GM18873 (cell line): ENCODE results near the gene TMEM259.

Experiments
- ATAC-seq: cut with Tn5 transposase; IDR thresholded peaks from one replicate; pipeline ENCODE4 v1.9.1; 2021; ENCODE audit warnings: mild to moderate bottlenecking, moderate library complexity, moderate number of reproducible peaks; ENCODE audit not compliant: unreplicated experiment, low FRiP score

Gene TMEM259

DNA sequence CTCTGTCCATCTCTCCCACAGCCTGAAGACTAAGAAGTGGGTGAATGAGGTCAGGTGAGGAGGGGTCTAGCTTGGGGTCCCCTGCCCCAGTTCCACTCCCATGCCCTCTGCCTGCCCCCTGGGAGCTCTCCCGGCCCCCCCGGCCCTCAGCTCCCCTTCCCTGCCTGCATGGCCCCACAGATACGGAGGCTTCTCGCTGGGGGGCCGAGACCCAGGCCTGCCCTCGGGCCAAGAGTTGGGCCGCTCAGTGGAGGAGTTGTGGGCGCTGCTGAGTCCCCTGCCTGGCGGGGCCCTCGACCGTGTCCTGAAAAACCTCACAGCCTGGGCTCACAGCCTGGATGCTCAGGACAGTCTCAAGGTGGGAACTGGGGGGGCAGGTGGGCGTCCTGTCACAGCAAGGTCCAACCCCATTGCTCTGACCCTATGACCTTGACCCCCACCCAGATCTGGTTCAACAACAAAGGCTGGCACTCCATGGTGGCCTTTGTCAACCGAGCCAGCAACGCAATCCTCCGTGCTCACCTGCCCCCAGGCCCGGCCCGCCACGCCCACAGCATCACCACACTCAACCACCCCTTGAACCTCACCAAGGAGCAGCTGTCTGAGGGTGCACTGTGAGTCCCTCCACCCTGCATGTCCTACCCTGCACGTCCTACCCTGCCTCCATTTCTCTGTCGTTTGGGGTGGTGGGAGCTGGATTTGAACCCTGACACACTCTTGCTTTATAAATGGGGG is 35.1 kb upstream of the TMEM259 start:
- no peak for ATAC-seq

DNA sequence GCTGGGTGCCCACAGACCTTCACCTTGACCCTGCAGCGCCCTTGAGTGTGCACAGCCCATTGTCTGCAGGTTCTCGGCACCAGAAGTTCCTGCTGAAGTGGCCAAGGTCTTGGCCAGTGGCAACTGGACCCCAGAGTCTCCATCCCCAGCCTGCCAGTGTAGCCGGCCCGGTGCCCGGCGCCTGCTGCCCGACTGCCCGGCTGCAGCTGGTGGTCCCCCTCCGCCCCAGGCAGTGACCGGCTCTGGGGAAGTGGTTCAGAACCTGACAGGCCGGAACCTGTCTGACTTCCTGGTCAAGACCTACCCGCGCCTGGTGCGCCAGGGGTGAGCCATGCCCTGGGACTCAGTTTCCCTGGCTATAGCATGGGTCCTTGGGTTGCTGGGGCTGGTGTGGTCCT is 34.1 kb upstream of the TMEM259 start:
- ATAC-seq = no peak

GRCh38 chr19:1054102-1055027 is 33.4 kb upstream of the TMEM259 start:
- no peak for ATAC-seq

GRCh38 chr19:1053176-1054101 is 32.5 kb upstream of the TMEM259 start:
- no peak for ATAC-seq

DNA sequence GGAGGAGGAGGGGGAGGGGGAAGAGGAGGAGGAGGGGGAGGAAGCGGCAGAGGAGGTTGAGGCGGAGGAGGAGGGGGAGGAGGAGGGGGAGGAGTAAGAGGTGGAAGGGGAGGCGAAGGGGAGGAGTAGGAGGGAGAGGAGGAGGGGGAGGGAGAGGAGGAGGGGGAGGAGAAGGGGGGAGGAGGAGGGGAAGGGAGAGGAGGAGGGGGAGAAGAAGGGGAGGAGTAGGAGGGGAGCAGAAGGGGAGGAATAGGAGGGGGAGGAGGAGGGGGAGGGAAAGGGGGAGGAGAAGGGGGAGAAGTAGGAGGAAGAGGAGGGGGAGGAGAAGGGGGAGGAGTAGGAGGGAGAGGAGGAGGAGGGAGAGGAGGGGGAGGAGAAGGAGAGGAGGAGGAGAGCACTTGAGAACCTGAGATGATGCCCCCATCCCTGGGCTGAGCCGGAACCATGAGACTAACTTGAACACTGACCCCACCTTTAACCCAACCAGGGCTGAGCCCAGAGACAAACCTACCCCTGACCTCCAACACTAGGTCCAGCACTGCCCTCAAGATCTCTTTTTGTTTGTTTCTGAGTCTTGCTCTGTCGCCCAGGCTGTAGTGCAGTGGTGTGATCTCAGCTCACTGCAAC is 31.5 kb upstream of the TMEM259 start:
- no peak for ATAC-seq

- no peak for ATAC-seq
Measured at GRCh38 chr19:1051791-1052190, 30.9 kb upstream of the TMEM259 start.

DNA sequence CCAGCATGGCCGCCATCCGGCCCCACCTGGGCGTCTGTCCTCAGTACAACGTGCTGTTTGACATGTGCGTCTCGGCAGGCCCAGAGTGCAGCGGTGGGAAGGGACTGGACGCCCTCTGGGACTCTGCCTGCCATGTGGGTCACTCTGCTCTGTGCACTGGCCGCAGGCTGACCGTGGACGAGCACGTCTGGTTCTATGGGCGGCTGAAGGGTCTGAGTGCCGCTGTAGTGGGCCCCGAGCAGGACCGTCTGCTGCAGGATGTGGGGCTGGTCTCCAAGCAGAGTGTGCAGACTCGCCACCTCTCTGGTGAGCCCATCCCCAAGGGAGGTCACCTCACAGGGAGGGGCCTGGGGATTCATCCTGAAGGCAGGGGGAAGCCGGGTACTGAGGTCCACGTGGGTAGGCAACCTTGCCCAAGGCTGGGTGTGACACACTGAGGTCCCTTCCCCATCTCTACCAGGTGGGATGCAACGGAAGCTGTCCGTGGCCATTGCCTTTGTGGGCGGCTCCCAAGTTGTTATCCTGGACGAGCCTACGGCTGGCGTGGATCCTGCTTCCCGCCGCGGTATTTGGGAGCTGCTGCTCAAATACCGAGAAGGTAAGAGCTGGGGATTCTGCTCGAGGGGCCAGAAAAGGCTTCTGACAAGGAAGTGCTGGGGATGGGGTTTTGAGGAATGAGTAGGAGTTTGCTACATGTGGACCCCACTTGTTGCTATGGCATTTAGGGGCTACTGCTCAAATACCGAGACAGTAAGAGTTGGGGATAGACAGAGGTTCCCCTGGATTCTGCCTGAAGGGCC is 30.3 kb upstream of the TMEM259 start:
- ATAC-seq = no peak

GRCh38 chr19:1049800-1050199 is 28.9 kb upstream of the TMEM259 start:
- no peak for ATAC-seq

GRCh38 chr19:1049106-1049505 is 28.2 kb upstream of the TMEM259 start:
- no peak for ATAC-seq

DNA sequence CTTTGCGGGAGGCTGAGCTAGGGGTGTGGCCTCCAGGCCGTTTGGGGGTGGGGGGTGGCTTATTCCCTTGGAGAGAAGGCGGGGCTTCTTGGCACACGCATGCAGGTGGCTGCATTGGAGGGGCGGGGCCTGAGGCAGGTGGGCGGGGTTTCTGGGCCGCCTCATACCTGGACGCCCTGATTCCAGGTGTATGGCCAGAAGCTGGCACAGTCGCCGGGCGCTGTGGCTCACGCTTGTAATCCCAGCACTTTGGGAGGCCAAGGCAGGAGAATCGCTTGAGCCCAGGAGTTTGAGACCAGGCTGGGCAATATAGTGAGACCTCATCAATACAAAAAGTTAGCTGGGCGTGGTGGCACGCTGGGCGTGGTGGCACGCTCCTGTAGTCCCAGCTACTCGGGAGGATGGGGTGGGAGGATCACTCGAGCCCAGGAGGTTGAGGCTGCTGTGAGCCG is 26.8 kb upstream of the TMEM259 start:
- no peak for ATAC-seq

GRCh38 chr19:1046836-1047695 is 26.1 kb upstream of the TMEM259 start:
- ATAC-seq = no peak

GRCh38 chr19:1046117-1046626 is 25.2 kb upstream of the TMEM259 start:
- no peak for ATAC-seq

- no peak for ATAC-seq
Measured at GRCh38 chr19:1045247-1045603, 24.3 kb upstream of the TMEM259 start.

DNA sequence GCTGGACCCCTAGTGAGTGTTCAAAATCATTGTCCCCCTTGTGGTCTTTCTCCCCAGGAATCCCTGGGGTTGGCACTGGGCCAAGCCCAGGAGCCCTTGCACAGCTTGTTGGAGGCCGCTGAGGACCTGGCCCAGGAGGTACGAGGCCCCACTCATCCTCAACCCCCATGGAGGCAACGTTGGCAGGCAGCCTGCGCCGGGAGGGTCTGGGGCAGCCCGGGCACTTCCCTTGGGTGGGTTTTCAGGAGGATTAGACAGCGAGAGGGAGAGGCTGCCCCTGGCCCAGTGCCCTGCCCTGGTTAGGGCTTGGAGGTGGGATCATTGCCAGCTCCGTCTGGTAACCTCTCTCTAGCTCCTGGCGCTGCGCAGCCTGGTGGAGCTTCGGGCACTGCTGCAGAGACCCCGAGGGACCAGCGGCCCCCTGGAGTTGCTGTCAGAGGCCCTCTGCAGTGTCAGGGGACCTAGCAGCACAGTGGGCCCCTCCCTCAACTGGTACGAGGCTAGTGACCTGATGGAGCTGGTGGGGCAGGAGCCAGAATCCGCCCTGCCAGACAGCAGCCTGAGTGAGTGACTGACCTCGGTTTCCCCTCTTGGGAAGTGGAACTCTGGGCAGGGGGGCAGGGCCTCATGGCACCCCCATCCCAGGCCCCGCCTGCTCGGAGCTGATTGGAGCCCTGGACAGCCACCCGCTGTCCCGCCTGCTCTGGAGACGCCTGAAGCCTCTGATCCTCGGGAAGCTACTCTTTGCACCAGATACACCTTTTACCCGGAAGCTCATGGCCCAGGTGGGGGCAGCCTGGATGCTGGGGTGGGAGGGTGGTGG is 22.0 kb upstream of the TMEM259 start:
- no peak for ATAC-seq

DNA sequence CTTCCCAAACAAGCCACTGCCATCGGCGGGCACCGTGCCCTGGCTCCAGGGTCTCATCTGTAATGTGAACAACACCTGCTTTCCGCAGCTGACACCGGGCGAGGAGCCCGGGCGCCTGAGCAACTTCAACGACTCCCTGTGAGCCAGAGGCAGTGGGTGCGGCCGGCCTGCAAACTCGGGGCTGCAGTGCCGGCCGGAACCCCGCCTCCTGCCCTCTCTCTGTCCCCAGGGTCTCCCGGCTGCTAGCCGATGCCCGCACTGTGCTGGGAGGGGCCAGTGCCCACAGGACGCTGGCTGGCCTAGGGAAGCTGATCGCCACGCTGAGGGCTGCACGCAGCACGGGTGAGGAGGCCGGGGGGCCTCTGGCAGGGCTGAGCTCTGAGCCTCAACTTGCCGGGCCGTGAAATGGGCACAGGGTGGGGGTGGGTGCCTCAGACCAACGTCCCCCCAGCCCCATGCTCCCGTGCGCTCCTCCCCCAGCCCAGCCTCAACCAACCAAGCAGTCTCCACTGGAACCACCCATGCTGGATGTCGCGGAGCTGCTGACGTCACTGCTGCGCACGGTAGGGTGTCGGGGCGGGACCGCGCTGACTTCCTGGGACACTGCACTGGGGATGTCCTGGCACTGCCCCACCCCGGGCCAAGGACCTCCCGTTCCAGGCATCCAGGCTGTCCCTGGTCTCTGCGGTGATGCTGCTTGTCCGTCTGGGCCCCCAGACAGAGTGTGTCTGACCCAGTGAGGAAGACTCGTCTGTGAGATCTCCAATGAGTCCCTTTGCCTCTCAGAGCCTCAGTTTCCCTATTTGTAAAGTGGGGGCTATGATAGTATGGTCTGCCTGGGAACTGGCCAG is 21.1 kb upstream of the TMEM259 start:
- no peak for ATAC-seq

DNA sequence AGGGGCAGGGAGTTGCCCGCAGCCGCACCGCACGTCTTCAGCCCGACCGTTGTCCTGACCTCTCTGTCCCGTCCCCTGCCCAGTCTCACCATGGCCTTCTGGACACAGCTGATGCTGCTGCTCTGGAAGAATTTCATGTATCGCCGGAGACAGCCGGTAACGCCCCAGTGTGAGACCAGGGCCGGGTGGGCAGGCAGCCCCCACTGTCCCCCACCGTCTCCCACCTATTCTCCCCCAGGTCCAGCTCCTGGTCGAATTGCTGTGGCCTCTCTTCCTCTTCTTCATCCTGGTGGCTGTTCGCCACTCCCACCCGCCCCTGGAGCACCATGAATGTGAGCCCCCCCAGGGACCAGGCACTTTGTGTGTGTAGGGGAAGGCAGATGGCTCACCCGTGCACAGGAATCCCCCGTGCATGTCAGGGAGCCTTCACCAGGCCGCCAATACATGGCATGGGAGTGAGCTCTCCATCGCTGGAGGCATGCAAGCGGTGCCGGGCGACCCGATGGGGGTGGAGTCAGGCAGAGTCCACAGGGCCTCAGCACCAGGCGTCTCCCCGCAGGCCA is 20.4 kb upstream of the TMEM259 start:
- ATAC-seq = no peak
